GM23338 (cell line): ENCODE data around the gene CAMTA1. TPM values are rescaled to one million over a fixed set of nuclear protein-coding genes. Genes with fewer than 3 reads are reported as not detected.

ENCODE experiments used
- ATAC-seq: fragments of 200-7000 bp; cut with Tn5 transposase; 3 replicates; pipeline ENCODE4 v1.9.1; 2020
- DNase-seq: peaks from one replicate; pipeline ENCODE4 v3.0.0-alpha.2; 2015; ENCODE audit warnings: low spot score
- H2AFZ ChIP-seq: fragments of 200-600 bp; sonication (generic); 2 replicates; pipeline ENCODE4 v1.8.0; 2016; ENCODE audit warnings: antibody characterized with exemption, mild to moderate bottlenecking, moderate library complexity
- H3F3A ChIP-seq: fragments of 200-600 bp; sonication (generic); replicated peaks from 2 replicates; pipeline ENCODE4 v1.8.0; 2017; ENCODE audit warnings: antibody characterized with exemption, mixed run types, low read depth
- H3K27ac ChIP-seq: fragments of 200-600 bp; sonication (generic); 2 replicates; pipeline ENCODE4 v1.6.1; 2016; ENCODE audit warnings: low read depth
- H3K27me3 ChIP-seq: fragments of 200-600 bp; sonication (generic); 2 replicates; pipeline ENCODE4 v1.8.0; 2016; ENCODE audit warnings: mild to moderate bottlenecking, mixed run types, moderate library complexity; ENCODE audit not compliant: insufficient read depth
- H3K36me3 ChIP-seq: fragments of 200-600 bp; sonication (generic); 2 replicates; pipeline ENCODE4 v1.8.0; 2016; ENCODE audit warnings: mild to moderate bottlenecking; ENCODE audit not compliant: insufficient read depth
- H3K4me1 ChIP-seq: fragments of 200-600 bp; sonication (generic); 2 replicates; pipeline ENCODE4 v1.8.0; 2016; ENCODE audit warnings: mild to moderate bottlenecking, moderate library complexity; ENCODE audit not compliant: insufficient read depth
- H3K4me2 ChIP-seq: fragments of 200-600 bp; sonication (generic); 2 replicates; pipeline ENCODE4 v1.7.1; 2017; ENCODE audit warnings: mixed run types
- H3K4me3 ChIP-seq: fragments of 200-600 bp; sonication (generic); 2 replicates; pipeline ENCODE4 v1.6.1; 2016; ENCODE audit warnings: mixed run types
- H3K79me2 ChIP-seq: fragments of 200-600 bp; sonication (generic); replicated peaks from 2 replicates; pipeline ENCODE4 v1.8.0; 2017; ENCODE audit warnings: mild to moderate bottlenecking; ENCODE audit not compliant: insufficient read depth
- H3K9me2 ChIP-seq: fragments of 200-600 bp; sonication (generic); 2 replicates; pipeline ENCODE4 v1.8.0; 2017; ENCODE audit not compliant: insufficient read depth
- H4K20me1 ChIP-seq: fragments of 200-600 bp; sonication (generic); replicated peaks from 2 replicates; pipeline ENCODE4 v1.8.0; 2017; ENCODE audit warnings: mild to moderate bottlenecking; ENCODE audit not compliant: insufficient read depth
- H3K27ac Mint-ChIP-seq: 2 replicates; pipeline ENCODE4 v1.8.0; 2020; ENCODE audit warnings: inconsistent platforms, mild to moderate bottlenecking, moderate library complexity, mixed read lengths
- H3K27me3 Mint-ChIP-seq: 3 replicates; pipeline ENCODE4 v1.8.0; 2022; ENCODE audit warnings: low read depth, mild to moderate bottlenecking, moderate library complexity, mixed read lengths, inconsistent platforms; ENCODE audit not compliant: insufficient read depth, poor library complexity
- H3K36me3 Mint-ChIP-seq: 3 replicates; pipeline ENCODE4 v1.8.0; 2021; ENCODE audit warnings: low read depth, mild to moderate bottlenecking, inconsistent platforms, moderate library complexity, mixed read lengths
- H3K4me1 Mint-ChIP-seq: 3 replicates; pipeline ENCODE4 v1.8.0; 2020; ENCODE audit warnings: mild to moderate bottlenecking, inconsistent platforms, mixed read lengths
- H3K4me3 Mint-ChIP-seq: 3 replicates; pipeline ENCODE4 v1.8.0; 2021; ENCODE audit warnings: moderate library complexity, mild to moderate bottlenecking, inconsistent platforms, mixed read lengths
- H3K9me3 Mint-ChIP-seq: 3 replicates; pipeline ENCODE4 v1.8.0; 2020; ENCODE audit warnings: moderate library complexity, mild to moderate bottlenecking, inconsistent platforms, mixed read lengths
- NANOG ChIP-seq: IDR thresholded peaks from 2 replicates; pipeline ENCODE4 v1.6.1; 2016; ENCODE audit warnings: antibody characterized with exemption, borderline replicate concordance
- ZNF331 ChIP-seq: fragments of 250-450 bp; sonication (Bioruptor Pico); IDR thresholded peaks from 2 replicates; pipeline ENCODE4 v1.5.0; 2020; ENCODE audit warnings: low read depth, mild to moderate bottlenecking, moderate library complexity
- ZNF462 ChIP-seq: fragments of 250-450 bp; sonication (Bioruptor Pico); IDR thresholded peaks from 2 replicates; pipeline ENCODE4 v1.5.0; 2020; ENCODE audit warnings: mild to moderate bottlenecking, moderate library complexity
- polyA plus RNA-seq: library from polyadenylated mRNA; unstranded; fragments of >200 nt; fragmentation: Nextera tagmentation; extraction: Ambion mirVana; gene quantifications from 2 replicates; pipeline ENCODE4 v1.2.1, GENCODE V29; 2016
- total RNA-seq: library from RNA; depleted of rRNA; stranded (reverse); fragments of >200 nt; shearing (Covaris generic); gene quantifications from 2 replicates; pipeline ENCODE4 v1.2.3, GENCODE V29; 2014
- TF ChIP-seq, protein P1 (sequence below): IDR thresholded peaks from one replicate; pipeline ENCODE4 v1.6.1; 2018; ENCODE audit warnings: antibody characterized with exemption; ENCODE audit not compliant: unreplicated experiment

CAMTA1 gene
- total and polyA plus RNA-seq, 2 experiments from 2014 or later, result 115 to 519 TPM

GRCh38 chr1:7263021-7263960, 478.0 kb downstream of the CAMTA1 start:
- H3K4me2 ChIP-seq, result no peak overlapping the region
- ATAC-seq (no peak), DNase-seq (no peak)
- TF ChIP-seq ZNF331 (CRISPR knock-in tag), result no peak
- TF ChIP-seq NANOG, result no peak
- TF ChIP-seq, protein P1, sequence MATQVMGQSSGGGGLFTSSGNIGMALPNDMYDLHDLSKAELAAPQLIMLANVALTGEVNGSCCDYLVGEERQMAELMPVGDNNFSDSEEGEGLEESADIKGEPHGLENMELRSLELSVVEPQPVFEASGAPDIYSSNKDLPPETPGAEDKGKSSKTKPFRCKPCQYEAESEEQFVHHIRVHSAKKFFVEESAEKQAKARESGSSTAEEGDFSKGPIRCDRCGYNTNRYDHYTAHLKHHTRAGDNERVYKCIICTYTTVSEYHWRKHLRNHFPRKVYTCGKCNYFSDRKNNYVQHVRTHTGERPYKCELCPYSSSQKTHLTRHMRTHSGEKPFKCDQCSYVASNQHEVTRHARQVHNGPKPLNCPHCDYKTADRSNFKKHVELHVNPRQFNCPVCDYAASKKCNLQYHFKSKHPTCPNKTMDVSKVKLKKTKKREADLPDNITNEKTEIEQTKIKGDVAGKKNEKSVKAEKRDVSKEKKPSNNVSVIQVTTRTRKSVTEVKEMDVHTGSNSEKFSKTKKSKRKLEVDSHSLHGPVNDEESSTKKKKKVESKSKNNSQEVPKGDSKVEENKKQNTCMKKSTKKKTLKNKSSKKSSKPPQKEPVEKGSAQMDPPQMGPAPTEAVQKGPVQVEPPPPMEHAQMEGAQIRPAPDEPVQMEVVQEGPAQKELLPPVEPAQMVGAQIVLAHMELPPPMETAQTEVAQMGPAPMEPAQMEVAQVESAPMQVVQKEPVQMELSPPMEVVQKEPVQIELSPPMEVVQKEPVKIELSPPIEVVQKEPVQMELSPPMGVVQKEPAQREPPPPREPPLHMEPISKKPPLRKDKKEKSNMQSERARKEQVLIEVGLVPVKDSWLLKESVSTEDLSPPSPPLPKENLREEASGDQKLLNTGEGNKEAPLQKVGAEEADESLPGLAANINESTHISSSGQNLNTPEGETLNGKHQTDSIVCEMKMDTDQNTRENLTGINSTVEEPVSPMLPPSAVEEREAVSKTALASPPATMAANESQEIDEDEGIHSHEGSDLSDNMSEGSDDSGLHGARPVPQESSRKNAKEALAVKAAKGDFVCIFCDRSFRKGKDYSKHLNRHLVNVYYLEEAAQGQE, result no peak
- TF ChIP-seq ZNF462 (CRISPR knock-in tag), result no peak
- H3K27me3 ChIP-seq, result no peaks in the 10 kb centered on the region
- no peaks in the 10 kb centered on the region for H4K20me1 ChIP-seq
- Mint-ChIP-seq H3K9me3 (peaks cover 3% of the 10 kb centered on the region; the same call in 1 of the 3 replicates), H3K4me3 (no peak overlapping the region), H3K4me1 (peaks cover 7% of the 10 kb centered on the region; the same call in 2 of the 3 replicates), H3K27me3 (no peaks in the 10 kb centered on the region), H3K36me3 (peaks cover 2% of the 10 kb centered on the region; the same call in 1 of the 3 replicates), H3K27ac (no peak overlapping the region)
- no peak overlapping the region for H3K4me3 ChIP-seq
- H3K36me3 ChIP-seq, result no peaks in the 10 kb centered on the region
- H2AFZ ChIP-seq, result no peak overlapping the region
- H3K4me1 ChIP-seq, result no peaks in the 10 kb centered on the region
- no peak overlapping the region for H3K27ac ChIP-seq
- 0 out of 2 replicates have a peak, but pooled peaks cover 2% of the 10 kb centered on the region for H3K9me2 ChIP-seq
- H3K79me2 ChIP-seq, result no peaks in the 10 kb centered on the region
- H3F3A ChIP-seq, result no peaks in the 10 kb centered on the region
